SK-N-SH (cell line): ENCODE measurements around the gene PCIF1. TPM values are rescaled to one million over a fixed set of nuclear protein-coding genes. Genes with fewer than 3 reads are reported as not detected.

Experiments used
- CTCF ChIA-PET: fragments of 300-600, 350-600 bp; formaldehyde crosslinking; extraction: SDS; loops from one replicate; lab custom pipeline; 2021; lab: Yijun Ruan, JAX
- POLR2A ChIA-PET: fragments of 350-600 bp; sonication (Branson Sonifier 250); formaldehyde crosslinking; extraction: SDS; loops from one replicate; lab custom pipeline; 2020; ENCODE audit warnings: antibody characterized with exemption, inconsistent platforms; lab: Yijun Ruan, JAX
- DNase-seq: peaks from one replicate; pipeline ENCODE4 v3.0.0; 2012
- H2AFZ ChIP-seq: fragments of 200-600 bp; sonication (generic); 2 replicates; pipeline ENCODE4 v1.8.1; 2016; ENCODE audit warnings: antibody characterized with exemption, mild to moderate bottlenecking, low read depth
- H3F3A ChIP-seq: fragments of 200-600 bp; sonication (generic); replicated peaks from 2 replicates; pipeline ENCODE3; 2016; ENCODE audit warnings: antibody characterized with exemption, mild to moderate bottlenecking; ENCODE audit not compliant: insufficient read depth
- H3K27ac ChIP-seq, 2 experiments: fragments of 200-500 bp in 1 of 2; fragments of 200-600 bp in 1 of 2; sonication (Bioruptor generic) in 1 of 2; sonication (generic), shearing (Covaris generic) in 1 of 2; 2 replicates each; pipeline versions ENCODE4 v1.5.1 to v1.6.1; 2014 to 2016; ENCODE audit warnings: low read depth in 2 of 2, inconsistent platforms in 1 of 2, low read length in 1 of 2, mild to moderate bottlenecking in 1 of 2, mixed read lengths in 1 of 2
- H3K27me3 ChIP-seq: fragments of 200-600 bp; sonication (generic), shearing (Covaris generic); 2 replicates; pipeline ENCODE4 v1.6.1; 2016; ENCODE audit warnings: mixed run types; ENCODE audit not compliant: insufficient read depth
- H3K36me3 ChIP-seq, 2 experiments: fragments of 200-500 bp in 1 of 2; fragments of 200-600 bp in 1 of 2; sonication (Bioruptor generic) in 1 of 2; sonication (generic) in 1 of 2; replicated peaks in 1 of 2; 2 replicates each; pipeline versions ENCODE3 to v1.5.1; 2014 to 2016; ENCODE audit warnings: low read length in 1 of 2, mild to moderate bottlenecking in 1 of 2; ENCODE audit not compliant: insufficient read depth in 2 of 2, control insufficient read depth in 1 of 2
- H3K4me1 ChIP-seq, 2 experiments: fragments of 200-500 bp in 1 of 2; fragments of 200-600 bp in 1 of 2; sonication (Bioruptor generic) in 1 of 2; sonication (generic), shearing (Covaris generic) in 1 of 2; 2 replicates each; pipeline versions ENCODE4 v1.5.1 to v1.6.1; 2014 to 2016; ENCODE audit warnings: low read depth in 1 of 2, low read length in 1 of 2, mixed run types in 1 of 2; ENCODE audit not compliant: insufficient read depth in 2 of 2, control insufficient read depth in 1 of 2
- H3K4me2 ChIP-seq: fragments of 200-600 bp; sonication (generic), shearing (Covaris generic); 2 replicates; pipeline ENCODE4 v1.6.1; 2017; ENCODE audit warnings: mixed run types
- H3K4me3 ChIP-seq, 2 experiments: fragments of 200-500 bp in 1 of 2; fragments of 200-600 bp in 1 of 2; sonication (Bioruptor generic) in 1 of 2; sonication (generic), shearing (Covaris generic) in 1 of 2; 2 replicates each; pipeline versions ENCODE4 v1.5.1 to v1.8.1; 2014 to 2016; ENCODE audit warnings: low read depth in 2 of 2, inconsistent platforms in 1 of 2, low read length in 1 of 2, mild to moderate bottlenecking in 1 of 2, mixed read lengths in 1 of 2, moderate library complexity in 1 of 2
- H3K79me2 ChIP-seq: fragments of 200-600 bp; sonication (generic); 2 replicates; pipeline ENCODE4 v1.8.1; 2017; ENCODE audit warnings: mild to moderate bottlenecking; ENCODE audit not compliant: insufficient read depth
- H3K9ac ChIP-seq: fragments of 200-600 bp; sonication (generic); 2 replicates; pipeline ENCODE4 v1.6.1; 2017; ENCODE audit warnings: mixed run types
- H3K9me2 ChIP-seq: fragments of 200-600 bp; sonication (generic); 2 replicates; pipeline ENCODE4 v1.6.1; 2017; ENCODE audit warnings: mixed run types
- H3K9me3 ChIP-seq: fragments of 200-600 bp; sonication (generic); 2 replicates; pipeline ENCODE4 v1.6.1; 2017; ENCODE audit warnings: mixed run types, mild to moderate bottlenecking, moderate library complexity
- H4K20me1 ChIP-seq: fragments of 200-600 bp; sonication (generic); 2 replicates; pipeline ENCODE4 v1.6.1; 2017; ENCODE audit warnings: mild to moderate bottlenecking, mixed run types; ENCODE audit not compliant: insufficient read depth
- CHD2 ChIP-seq: fragments of 150-350 bp; IDR thresholded peaks from 2 replicates; pipeline ENCODE4 v1.6.1; 2018; ENCODE audit warnings: low read length; ENCODE audit not compliant: partially characterized antibody
- ELF1 ChIP-seq: IDR thresholded peaks from 2 replicates; pipeline ENCODE4 v1.4.0; 2012
- FOXM1 ChIP-seq: IDR thresholded peaks from 2 replicates; pipeline ENCODE4 v1.4.0; 2012; ENCODE audit warnings: low read depth, mild to moderate bottlenecking
- GABPA ChIP-seq: IDR thresholded peaks from 2 replicates; pipeline ENCODE4 v1.4.0; 2012; ENCODE audit warnings: low read depth, mild to moderate bottlenecking
- IRF3 ChIP-seq: fragments of 150-350 bp; IDR thresholded peaks from 2 replicates; pipeline ENCODE4 v1.6.1; 2016; ENCODE audit warnings: mild to moderate bottlenecking, low read depth, low read length
- MAX ChIP-seq: IDR thresholded peaks from 2 replicates; pipeline ENCODE4 v1.4.0; 2012; ENCODE audit warnings: low read depth
- MEF2A ChIP-seq: IDR thresholded peaks from 2 replicates; pipeline ENCODE4 v1.4.0; 2012; ENCODE audit warnings: low read depth, borderline replicate concordance
- MXI1 ChIP-seq: IDR thresholded peaks from 2 replicates; pipeline ENCODE4 v1.6.1; 2012; ENCODE audit warnings: mild to moderate bottlenecking, low read depth, low read length, improper control_type of control experiment
- RAD21 ChIP-seq: IDR thresholded peaks from 2 replicates; pipeline ENCODE4 v1.6.1; 2012; ENCODE audit warnings: mild to moderate bottlenecking, low read length
- RXRA ChIP-seq: IDR thresholded peaks from 2 replicates; pipeline ENCODE4 v1.4.0; 2012; ENCODE audit warnings: low read depth, mild to moderate bottlenecking, borderline replicate concordance
- SMC3 ChIP-seq: IDR thresholded peaks from 2 replicates; pipeline ENCODE4 v1.6.1; 2012; ENCODE audit warnings: low read depth, low read length, improper control_type of control experiment
- TEAD4 ChIP-seq: IDR thresholded peaks from 2 replicates; pipeline ENCODE4 v1.4.0; 2012; ENCODE audit warnings: mild to moderate bottlenecking, borderline replicate concordance; ENCODE audit not compliant: insufficient read depth
- YY1 ChIP-seq: IDR thresholded peaks from 2 replicates; pipeline ENCODE4 v1.4.0; 2012; ENCODE audit warnings: low read depth, mild to moderate bottlenecking
- WGBS: methylation state at CpG from one replicate; pipeline ENCODE4 v1.1.6; 2017; ENCODE audit warnings: low lambda C conversion rate; 5-methylcytosine and 5-hydroxymethylcytosine counted together
- polyA plus RNA-seq, 3 experiments: library from polyadenylated mRNA; depleted of rRNA; stranded (reverse); fragments of >200 nt; gene quantifications; 2 replicates each; pipeline ENCODE4 v1.2.3, GENCODE V29; 2012

Gene PCIF1
- polyA plus RNA-seq, 1 of the 3 experiments (the other 2 are of a cell fraction) = 23.1 TPM

GRCh38 chr20:45965169-45966002 is 30.9 kb downstream of the PCIF1 start (continued):
- TF ChIP-seq GABPA (no peak), MXI1 (no peak), TEAD4 (no peak), CHD2 (no peak), ELF1 (no peak)

GRCh38 chr20:45967551-45968080 is 33.1 kb downstream of the PCIF1 start:
- CTCF ChIA-PET = interaction anchor here (0.6 to 4.3 kb wide), 2 partner anchors 8 to 376 kb away, joined by 3 to 51 read pairs; no protein-coding TSS in a partner anchor
- Histone ChIP-seq H3F3A (peaks cover 9% of the 10 kb centered on the region), H3K4me1 (peaks cover 9 to 13% of the 10 kb centered on the region in 2 experiments; a peak in 2 of 4 replicates), H3K9me2 (no peaks in the 10 kb centered on the region), H2AFZ (no peak overlapping the region), H4K20me1 (no peaks in the 10 kb centered on the region), H3K9ac (no peak overlapping the region), H3K36me3 (peaks cover 32 to 39% of the 10 kb centered on the region in 2 experiments), H3K4me3 (no peak overlapping the region), H3K9me3 (no peaks in the 10 kb centered on the region), H3K27ac (no peak overlapping the region), H3K4me2 (no peak overlapping the region), H3K27me3 (no peaks in the 10 kb centered on the region), H3K79me2 (peaks cover 32% of the 10 kb centered on the region)
- DNase-seq = no peak
- POLR2A ChIA-PET = no interaction called here
- 96% methylated on average over 7 of the region's 13 CpGs for WGBS
- TF ChIP-seq RXRA (no peak), MEF2A (no peak), RAD21 (no peak), SMC3 (no peak), FOXM1 (no peak), YY1 (no peak), MAX (no peak), IRF3 (no peak)
